Mammary epithelial cell (primary cell): ENCODE data around the gene TSHZ3.

ENCODE experiments used
- CTCF ChIP-seq, 2 donors: IDR thresholded peaks in 1 of 2; conservative IDR thresholded peaks in 1 of 2; 2 replicates each; pipeline ENCODE4 v1.5.1; 2011 to 2012; ENCODE audit warnings: inconsistent platforms in 2 of 2, low read length in 2 of 2, mild to moderate bottlenecking in 2 of 2, control low read depth in 1 of 2, low read depth in 1 of 2; ENCODE audit not compliant: insufficient read depth in 1 of 2; ENCODE audit errors: extremely low read depth in 1 of 2
- EZH2 ChIP-seq: IDR thresholded peaks from 2 replicates; pipeline ENCODE4 v1.6.1; 2012; ENCODE audit warnings: low read length, inconsistent platforms, borderline replicate concordance

- no peak for TF ChIP-seq CTCF (conservative IDR thresholded peaks at IDR 0.05 in 1 of 2, IDR thresholded peaks at IDR 0.05 in 1 of 2; ENCODE audit: extremely low read depth in 1 of 2, insufficient read depth in 1 of 2, low read depth in 1 of 2, low read length in 2 of 2)
- no peak for TF ChIP-seq EZH2
These were observed 21.0 kb upstream of the TSHZ3 start for GRCh38 chr19:31370216-31370615.
